ENCODE data around the gene MLN.

Gene MLN

DNA sequence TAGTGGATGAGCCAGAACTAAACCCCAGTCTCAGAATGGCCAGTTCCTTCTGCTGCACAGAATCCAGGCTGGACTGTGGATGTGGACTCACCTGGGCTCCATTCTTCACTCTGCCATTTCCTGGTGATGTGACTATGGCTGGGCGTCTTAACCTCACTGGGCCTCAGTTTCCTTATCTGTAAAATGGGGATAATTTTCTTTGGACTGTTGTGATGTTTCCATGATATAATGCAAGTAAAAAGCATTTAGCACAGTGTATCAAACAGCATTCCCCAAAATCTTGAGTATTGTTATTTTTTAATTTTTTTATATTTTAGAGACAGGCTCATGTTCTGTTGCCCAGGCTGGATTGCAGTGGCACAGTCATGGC lies 51.2 kb downstream of the MLN start:
- no peak for DNase-seq (ENCODE audit: low read depth in 2 of 2)

- DNase-seq (ENCODE audit: low read depth in 2 of 2), result no peak
Observed at GRCh38 chr6:33751771-33752645, 51.8 kb downstream of the MLN start.

GRCh38 chr6:33750244-33750991 lies 53.4 kb downstream of the MLN start:
- DNase-seq (ENCODE audit: low read depth in 2 of 2), result no peak

DNA sequence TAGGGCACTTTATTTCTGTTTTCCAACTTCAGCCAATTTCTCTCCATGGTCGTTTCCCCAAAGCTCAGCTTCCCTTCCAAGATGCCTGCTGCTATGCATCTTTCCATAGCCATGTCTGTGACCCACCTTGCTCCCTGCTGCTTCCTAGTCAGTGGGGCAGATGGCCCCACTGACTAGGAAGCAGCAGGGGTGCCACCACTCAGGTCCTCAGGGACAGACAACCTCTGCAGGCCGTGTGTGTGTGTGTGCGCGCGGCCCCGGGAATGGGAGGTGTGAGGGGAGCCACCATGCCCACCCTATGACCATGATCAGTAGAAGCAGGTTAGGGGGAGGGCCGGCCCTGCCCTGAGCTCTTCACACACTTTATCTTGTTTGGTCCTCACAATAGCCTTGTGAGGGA lies 54.4 kb downstream of the MLN start:
- DNase-seq (ENCODE audit: low read depth in 2 of 2), result no peak

- DNase-seq (ENCODE audit: low read depth in 2 of 2), result no peak
Observed at GRCh38 chr6:33748841-33749240, 55.0 kb downstream of the MLN start.

DNA sequence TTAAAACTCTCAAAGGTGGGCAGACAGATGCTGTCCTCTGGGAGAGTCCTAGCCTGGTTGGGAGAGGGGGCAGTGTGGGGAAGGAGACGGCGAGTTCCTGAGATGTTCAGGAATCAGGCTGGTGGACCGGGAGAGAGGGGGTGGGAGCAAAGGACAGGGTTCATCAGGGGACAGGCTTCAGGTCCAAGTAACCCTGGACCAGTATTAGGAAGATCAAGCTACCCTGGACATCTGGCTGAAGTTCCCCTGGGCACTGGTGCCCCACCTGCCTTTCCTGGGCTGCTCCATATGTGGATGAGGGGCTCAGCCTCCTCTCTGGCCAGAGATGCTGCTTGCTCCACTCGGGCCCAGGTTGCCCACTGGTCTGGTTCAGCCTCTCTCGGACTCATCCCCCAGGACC lies 56.0 kb downstream of the MLN start:
- DNase-seq (ENCODE audit: low read depth in 2 of 2), result no peak

GRCh38 chr6:33746651-33747100 lies 57.1 kb downstream of the MLN start, which contains the start of gene IP6K3:
Gene IP6K3 (minus strand): TSS chr6:33746905. CDS start chr6:33735476, 11,429 bp downstream.
- DNase-seq (ENCODE audit: low read depth in 2 of 2), result no peak

- no peak for DNase-seq (ENCODE audit: low read depth in 2 of 2)
Observed at GRCh38 chr6:33746036-33746600, 57.7 kb downstream of the MLN start.

DNA sequence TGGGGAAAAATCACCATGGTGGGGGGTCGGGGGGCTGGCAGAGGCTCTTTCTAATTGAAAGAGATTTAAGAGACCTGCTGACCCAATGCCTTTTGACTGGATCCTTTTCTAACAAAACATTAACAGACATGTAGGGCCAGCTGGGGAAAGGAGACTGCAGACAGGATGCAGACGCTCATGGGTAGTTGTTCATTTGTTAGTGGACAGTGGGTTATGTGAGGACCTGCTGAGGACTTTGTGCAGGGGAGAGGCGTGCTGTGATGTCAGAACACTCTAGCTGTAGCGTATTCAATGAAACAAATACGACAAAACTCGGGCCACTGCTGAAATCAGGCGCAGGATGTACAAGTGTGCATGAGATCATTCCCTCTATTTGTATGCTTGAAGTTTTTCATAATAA lies 58.3 kb downstream of the MLN start:
- DNase-seq (ENCODE audit: low read depth in 2 of 2), result no peak

GRCh38 chr6:33744895-33745546 lies 58.8 kb downstream of the MLN start:
- no peak for DNase-seq (ENCODE audit: low read depth in 2 of 2)

Data from stimulated activated CD8-positive, alpha-beta memory T cell treated with anti-CD3 and anti-CD28 coated beads, Interleukin-2, amount 100 ng/mL, for 48 hours (primary cell).